ENCODE measurements around the gene ELOA2. TPM values are rescaled to one million over a fixed set of nuclear protein-coding genes. Genes with fewer than 3 reads are reported as not detected.

Gene ELOA2
- total RNA-seq, 1 donor from 2014 or later, result not detected

DNA sequence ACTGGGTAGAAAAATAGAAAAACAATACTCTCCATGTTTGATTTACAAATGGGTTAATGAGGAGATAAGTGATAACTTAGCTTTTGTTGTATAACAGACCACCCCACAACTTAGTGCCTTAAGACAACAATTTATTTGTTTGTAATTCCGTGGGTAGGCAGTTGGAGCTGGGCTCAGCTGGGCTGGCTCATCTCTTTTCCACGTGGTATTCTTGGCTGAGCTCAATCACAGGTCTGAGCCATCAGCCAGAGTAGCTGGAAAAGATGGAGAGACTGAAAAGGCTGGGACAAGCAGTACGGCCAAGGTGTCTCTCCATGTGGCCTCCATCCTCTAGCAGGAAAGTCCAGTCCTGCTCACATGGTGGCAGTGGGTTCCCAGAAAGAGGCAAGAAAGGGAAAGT is 32.2 kb upstream of the ELOA2 start:
- intact Hi-C loops (cut with micrococcal nuclease), result no loop called here
- Histone ChIP-seq H3K4me3 (no peak overlapping the region), H3K9me3 (replicated peaks) (peaks cover 10% of the 10 kb centered on the region), H3K27me3 (ENCODE audit: low read depth) (no peaks in the 10 kb centered on the region), H3K4me1 (no peaks in the 10 kb centered on the region), H3K27ac (replicated peaks) (no peak overlapping the region), H3K36me3 (peaks cover 3% of the 10 kb centered on the region)
- DNase-seq, result no peak
- TF ChIP-seq, protein P1, sequence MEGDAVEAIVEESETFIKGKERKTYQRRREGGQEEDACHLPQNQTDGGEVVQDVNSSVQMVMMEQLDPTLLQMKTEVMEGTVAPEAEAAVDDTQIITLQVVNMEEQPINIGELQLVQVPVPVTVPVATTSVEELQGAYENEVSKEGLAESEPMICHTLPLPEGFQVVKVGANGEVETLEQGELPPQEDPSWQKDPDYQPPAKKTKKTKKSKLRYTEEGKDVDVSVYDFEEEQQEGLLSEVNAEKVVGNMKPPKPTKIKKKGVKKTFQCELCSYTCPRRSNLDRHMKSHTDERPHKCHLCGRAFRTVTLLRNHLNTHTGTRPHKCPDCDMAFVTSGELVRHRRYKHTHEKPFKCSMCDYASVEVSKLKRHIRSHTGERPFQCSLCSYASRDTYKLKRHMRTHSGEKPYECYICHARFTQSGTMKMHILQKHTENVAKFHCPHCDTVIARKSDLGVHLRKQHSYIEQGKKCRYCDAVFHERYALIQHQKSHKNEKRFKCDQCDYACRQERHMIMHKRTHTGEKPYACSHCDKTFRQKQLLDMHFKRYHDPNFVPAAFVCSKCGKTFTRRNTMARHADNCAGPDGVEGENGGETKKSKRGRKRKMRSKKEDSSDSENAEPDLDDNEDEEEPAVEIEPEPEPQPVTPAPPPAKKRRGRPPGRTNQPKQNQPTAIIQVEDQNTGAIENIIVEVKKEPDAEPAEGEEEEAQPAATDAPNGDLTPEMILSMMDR (IDR thresholded peaks at IDR 0.05; ENCODE audit: borderline replicate concordance), result no peak

DNA sequence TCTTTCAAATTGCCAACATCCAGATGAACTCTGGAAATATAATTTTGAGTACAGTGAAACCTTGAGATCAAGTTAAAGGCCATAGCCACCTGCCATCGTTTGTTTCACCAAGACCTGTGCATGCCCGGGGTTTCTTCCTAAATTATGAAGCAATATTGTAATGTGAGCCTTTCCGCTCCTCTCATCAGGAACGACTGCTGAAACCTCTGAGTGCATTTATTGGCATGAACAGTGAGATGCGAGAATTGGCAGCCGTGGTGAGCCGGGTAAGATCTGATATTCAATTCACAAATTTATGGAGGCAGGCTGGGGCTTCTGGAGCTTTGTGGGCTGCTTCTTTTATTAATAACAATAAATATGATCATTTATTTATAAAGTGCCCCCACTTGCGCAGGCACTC is 27.7 kb upstream of the ELOA2 start:
- H3K27ac ChIP-seq (replicated peaks), result no peak overlapping the region
- intact Hi-C loops (cut with micrococcal nuclease), result no loop called here
- H3K4me1 ChIP-seq, result no peaks in the 10 kb centered on the region
- H3K36me3 ChIP-seq, result peaks cover 3% of the 10 kb centered on the region
- TF ChIP-seq, protein P1 (IDR thresholded peaks at IDR 0.05; ENCODE audit: borderline replicate concordance), result no peak
- H3K27me3 ChIP-seq (ENCODE audit: low read depth), result no peaks in the 10 kb centered on the region
- DNase-seq, result no peak
- no peak overlapping the region for H3K4me3 ChIP-seq
- peaks cover 10% of the 10 kb centered on the region for H3K9me3 ChIP-seq (replicated peaks)

DNA sequence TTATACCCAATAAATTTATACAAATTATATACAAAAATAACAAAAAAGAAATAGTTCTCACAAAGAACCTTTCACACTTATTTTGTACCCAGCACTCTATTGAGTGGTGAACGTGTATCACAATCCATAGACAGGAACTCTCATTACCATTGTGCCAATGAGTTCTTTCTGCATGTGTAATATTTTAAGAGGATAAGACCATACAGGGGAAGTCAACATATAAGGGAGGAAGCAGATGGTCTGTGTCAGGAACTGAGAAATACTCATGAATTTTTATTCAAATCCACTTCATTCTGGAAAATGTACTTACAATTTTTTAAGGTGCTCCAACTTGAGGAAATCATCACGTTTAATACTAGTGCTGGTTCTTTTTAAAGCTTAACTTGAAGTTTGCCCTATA is 27.1 kb upstream of the ELOA2 start:
- TF ChIP-seq, protein P1 (IDR thresholded peaks at IDR 0.05; ENCODE audit: borderline replicate concordance), result no peak
- intact Hi-C loops (cut with micrococcal nuclease), result no loop called here

DNA sequence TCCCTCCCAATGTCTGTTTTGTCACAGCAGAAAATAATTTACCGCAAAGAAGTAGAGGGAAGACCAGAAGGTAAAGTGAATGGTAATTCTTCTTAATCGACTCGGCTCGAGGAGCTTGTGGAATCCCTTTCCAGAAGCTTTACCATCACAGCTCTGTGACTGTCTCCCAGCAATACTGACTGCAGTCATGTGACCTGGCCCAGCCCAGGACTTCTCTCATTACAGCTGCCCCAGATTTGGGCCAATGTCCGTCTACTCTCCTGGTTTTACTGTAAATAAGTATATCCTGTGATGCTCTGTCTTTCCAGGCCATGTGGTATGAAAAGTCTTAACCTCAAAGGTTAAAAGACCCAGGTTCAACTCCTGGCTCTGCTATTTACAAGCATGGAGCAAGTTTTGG is 18.9 kb upstream of the ELOA2 start:
- Histone ChIP-seq H3K27ac (replicated peaks) (no peak overlapping the region), H3K9me3 (replicated peaks) (no peaks in the 10 kb centered on the region), H3K36me3 (no peaks in the 10 kb centered on the region), H3K27me3 (ENCODE audit: low read depth) (no peaks in the 10 kb centered on the region), H3K4me3 (no peak overlapping the region), H3K4me1 (no peaks in the 10 kb centered on the region)
- DNase-seq, result no peak
- TF ChIP-seq, protein P1 (IDR thresholded peaks at IDR 0.05; ENCODE audit: borderline replicate concordance), result no peak
- intact Hi-C loops (cut with micrococcal nuclease), result loop anchor here (5.0 kb wide), 1 partner anchor 148 kb away; no protein-coding TSS in a partner anchor

More for the DNA sequence above, 27.1 kb upstream of the ELOA2 start:
- Histone ChIP-seq H3K27me3 (ENCODE audit: low read depth) (no peaks in the 10 kb centered on the region), H3K4me3 (no peak overlapping the region), H3K4me1 (no peaks in the 10 kb centered on the region), H3K9me3 (replicated peaks) (peaks cover 6% of the 10 kb centered on the region), H3K36me3 (peaks cover 3% of the 10 kb centered on the region), H3K27ac (replicated peaks) (no peak overlapping the region)
- no peak for DNase-seq

DNA sequence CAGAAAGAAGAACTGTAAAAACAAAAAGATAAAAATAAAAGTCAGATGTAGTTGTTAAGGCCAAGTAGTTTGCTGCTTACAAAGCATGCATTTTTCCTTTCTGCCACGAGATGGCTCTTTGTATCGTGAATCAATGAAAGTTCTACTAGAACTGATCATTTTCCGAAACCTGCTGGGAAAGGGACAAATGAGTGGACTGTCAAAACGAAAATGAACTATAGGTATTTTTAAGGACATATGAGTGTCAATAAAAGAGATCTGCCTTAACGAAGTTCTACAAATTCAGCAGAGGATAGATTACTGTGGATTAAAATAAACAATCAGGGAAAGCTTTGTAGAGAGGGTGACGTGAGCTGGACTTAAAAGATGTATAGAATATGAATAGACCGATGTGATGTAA is 15.0 kb upstream of the ELOA2 start:
- H3K4me3 ChIP-seq, result no peak overlapping the region
- no peaks in the 10 kb centered on the region for H3K36me3 ChIP-seq
- no peaks in the 10 kb centered on the region for H3K9me3 ChIP-seq (replicated peaks)
- no peaks in the 10 kb centered on the region for H3K27me3 ChIP-seq (ENCODE audit: low read depth)
- intact Hi-C loops (cut with micrococcal nuclease), result loop anchor here (5.0 kb wide), 1 partner anchor 152 kb away; no protein-coding TSS in a partner anchor
- no peaks in the 10 kb centered on the region for H3K4me1 ChIP-seq
- DNase-seq, result no peak
- no peak overlapping the region for H3K27ac ChIP-seq (replicated peaks)
- TF ChIP-seq, protein P1 (IDR thresholded peaks at IDR 0.05; ENCODE audit: borderline replicate concordance), result peak; percentile 72
